ELF-1 (cell line): Measurements from ENCODE around the gene THSD4.

Source experiments
- DNase-seq: peaks from one replicate; pipeline ENCODE4 v3.0.0-alpha.2; 2016; ENCODE audit warnings: low read depth, low spot score

The THSD4 gene

GRCh38 chr15:71097890-71098289, 17.4 kb upstream of the THSD4 start:
- DNase-seq = no peak

- DNase-seq = no peak
Measured at GRCh38 chr15:71098920-71099319, 16.4 kb upstream of the THSD4 start.

GRCh38 chr15:71103102-71103676, 12.1 kb upstream of the THSD4 start:
- no peak for DNase-seq

- no peak for DNase-seq
Measured at GRCh38 chr15:71104636-71105035, 10.6 kb upstream of the THSD4 start.

GRCh38 chr15:71105444-71105843, 9.8 kb upstream of the THSD4 start:
- no peak for DNase-seq

GRCh38 chr15:71106802-71107500, 8.3 kb upstream of the THSD4 start:
- DNase-seq = no peak

- no peak for DNase-seq
Measured at GRCh38 chr15:71107501-71107815, 7.8 kb upstream of the THSD4 start.

- no peak for DNase-seq
Measured at GRCh38 chr15:71109130-71109529, 6.1 kb upstream of the THSD4 start.

GRCh38 chr15:71109905-71110304, 5.4 kb upstream of the THSD4 start:
- DNase-seq = no peak

GRCh38 chr15:71110405-71111180, 4.7 kb upstream of the THSD4 start:
- no peak for DNase-seq

- peak; percentile 57 for DNase-seq
Measured at GRCh38 chr15:71111181-71111565, 4.1 kb upstream of the THSD4 start.

- no peak for DNase-seq
Measured at GRCh38 chr15:71111950-71112349, 3.3 kb upstream of the THSD4 start.

- DNase-seq = no peak
Measured at GRCh38 chr15:71112429-71112828, 2.8 kb upstream of the THSD4 start.

- DNase-seq = peak; percentile 72
Measured at GRCh38 chr15:71114066-71114680, 1.1 kb upstream of the THSD4 start.

GRCh38 chr15:71115567-71116351, 488 bp downstream of the THSD4 start:
- DNase-seq = peak; percentile 73

GRCh38 chr15:71116366-71116765, 1.1 kb downstream of the THSD4 start:
- DNase-seq = no peak

- no peak for DNase-seq
Measured at GRCh38 chr15:71116942-71117341, 1.7 kb downstream of the THSD4 start.

GRCh38 chr15:71117714-71118305, 2.5 kb downstream of the THSD4 start:
- no peak for DNase-seq

GRCh38 chr15:71118345-71118744, 3.1 kb downstream of the THSD4 start:
- DNase-seq = no peak

- no peak for DNase-seq
Measured at GRCh38 chr15:71118881-71119632, 3.8 kb downstream of the THSD4 start.
